Activated naive CD8-positive, alpha-beta T cell treated with anti-CD3 and anti-CD28 coated beads, Interleukin-2, amount 50 U/mL, for 24 hours (primary cell): Measurements from ENCODE around the gene TUBB.

Source experiments
- ATAC-seq: fragments of 150-1000 bp; cut with Tn5 transposase; one replicate; pipeline ENCODE4 v1.10.0; 2021
- DNase-seq: peaks from one replicate; pipeline ENCODE4 v3.0.0; 2021
- H3K27ac Mint-ChIP-seq: one replicate; pipeline ENCODE4 v1.8.0; 2021; ENCODE audit warnings: mild to moderate bottlenecking, mixed read lengths
- H3K27me3 Mint-ChIP-seq: one replicate; pipeline ENCODE4 v1.8.0; 2021; ENCODE audit warnings: mixed read lengths
- H3K36me3 Mint-ChIP-seq: one replicate; pipeline ENCODE4 v1.8.0; 2021; ENCODE audit warnings: low read depth, mixed read lengths
- H3K4me1 Mint-ChIP-seq: one replicate; pipeline ENCODE4 v1.8.0; 2021; ENCODE audit warnings: mixed read lengths
- H3K4me3 Mint-ChIP-seq: one replicate; pipeline ENCODE4 v1.8.0; 2021; ENCODE audit warnings: mild to moderate bottlenecking, moderate library complexity, mixed read lengths
- H3K9me3 Mint-ChIP-seq: one replicate; pipeline ENCODE4 v1.8.0; 2021; ENCODE audit warnings: mixed read lengths

TUBB gene

DNA sequence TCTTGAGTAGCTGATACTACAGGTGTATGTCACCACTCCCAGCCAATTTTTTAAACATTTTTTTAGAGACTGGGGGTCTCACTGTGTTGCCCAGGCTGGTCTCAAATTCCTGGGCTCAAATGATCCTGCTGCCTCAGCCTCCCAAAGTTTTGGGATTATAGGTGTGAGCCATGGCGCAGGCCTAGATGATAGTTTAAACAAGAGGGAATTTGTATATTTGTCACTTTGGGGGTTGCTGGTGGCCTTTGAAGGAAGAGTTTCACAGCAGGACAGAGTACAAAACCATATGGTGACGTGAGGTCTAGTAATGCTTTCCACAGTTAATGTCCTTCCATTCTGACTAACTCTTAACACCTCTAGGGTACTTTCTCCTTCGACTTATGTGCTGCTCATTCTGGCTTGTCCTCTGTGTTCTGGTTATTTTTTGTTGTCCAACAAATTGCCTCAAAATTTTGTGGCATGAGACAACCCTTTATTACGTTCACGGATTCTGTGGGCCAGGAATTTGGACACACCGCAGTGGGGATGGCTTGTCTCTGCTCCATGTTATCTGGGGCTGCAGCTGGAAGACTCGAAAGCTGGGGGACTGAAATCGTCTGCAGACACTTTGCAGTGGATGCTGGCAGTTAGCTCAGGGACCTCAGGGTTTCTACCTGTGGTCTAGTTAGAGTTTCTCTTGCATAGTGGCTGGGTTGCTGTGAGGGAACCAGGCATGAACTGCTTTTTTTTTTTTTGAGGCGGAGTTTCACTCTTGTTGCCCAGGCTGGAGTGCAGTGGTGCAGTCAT lies 47.2 kb downstream of the TUBB start:
- Mint-ChIP-seq H3K27me3 (no peaks in the 10 kb centered on the region), H3K27ac (peak overlapping the region; percentile 100), H3K4me3 (peak overlapping the region; percentile 73), H3K4me1 (peaks cover 92% of the 10 kb centered on the region), H3K9me3 (peaks cover 9% of the 10 kb centered on the region), H3K36me3 (peaks cover 4% of the 10 kb centered on the region)
- DNase-seq (no peak), ATAC-seq (peak; percentile 66)

DNA sequence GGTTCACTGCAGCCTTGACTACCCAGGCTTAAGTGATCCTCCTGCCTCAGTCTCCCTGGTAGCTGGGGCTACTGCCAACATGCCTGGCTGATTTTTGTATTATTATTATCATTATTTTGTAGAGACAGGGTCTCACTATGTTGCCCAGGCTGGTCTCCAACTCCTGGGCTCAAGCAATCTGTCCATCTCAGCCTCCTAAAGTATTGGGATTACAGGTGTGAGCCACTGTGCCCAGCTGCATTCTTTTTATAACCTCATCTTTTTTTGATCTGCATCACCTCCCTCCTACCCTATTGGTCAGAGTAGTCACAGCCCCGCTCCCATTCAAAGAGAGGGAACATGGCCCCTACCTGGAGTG lies 47.8 kb downstream of the TUBB start:
- Mint-ChIP-seq H3K4me3 (peak overlapping the region; percentile 73), H3K27ac (peak overlapping the region; percentile 100), H3K36me3 (peaks cover 9% of the 10 kb centered on the region), H3K4me1 (peaks cover 94% of the 10 kb centered on the region), H3K9me3 (peaks cover 11% of the 10 kb centered on the region), H3K27me3 (no peaks in the 10 kb centered on the region)
- ATAC-seq (no peak), DNase-seq (no peak)

DNA sequence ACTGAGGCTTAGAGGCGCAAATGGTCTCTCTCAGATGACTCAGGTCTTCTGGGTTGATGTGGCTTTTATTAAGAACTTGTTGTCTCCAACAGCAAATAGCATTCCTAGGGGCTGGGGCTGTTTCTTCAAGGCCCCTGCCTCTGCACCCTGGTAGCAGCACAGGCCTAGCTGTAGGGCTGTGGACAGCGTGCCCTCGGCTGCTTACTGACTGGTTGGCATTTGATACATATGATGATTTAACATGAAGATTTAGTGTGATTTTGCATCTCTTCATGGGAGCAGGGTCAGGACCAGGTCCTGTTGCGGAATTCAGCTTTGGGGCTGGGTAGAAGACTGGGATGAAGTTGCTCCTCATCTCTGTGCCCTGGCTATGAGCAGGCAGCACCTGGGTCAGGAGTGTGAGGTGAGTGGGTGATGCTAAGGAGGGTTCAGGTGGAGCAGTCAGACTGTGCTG lies 48.5 kb downstream of the TUBB start:
- peak; percentile 50 for ATAC-seq
- peaks cover 9% of the 10 kb centered on the region for H3K36me3 Mint-ChIP-seq
- peaks cover 89% of the 10 kb centered on the region for H3K4me1 Mint-ChIP-seq
- peak overlapping the region; percentile 73 for H3K4me3 Mint-ChIP-seq
- no peaks in the 10 kb centered on the region for H3K27me3 Mint-ChIP-seq
- H3K9me3 Mint-ChIP-seq = peaks cover 11% of the 10 kb centered on the region
- no peak for DNase-seq
- peak overlapping the region; percentile 100 for H3K27ac Mint-ChIP-seq

DNA sequence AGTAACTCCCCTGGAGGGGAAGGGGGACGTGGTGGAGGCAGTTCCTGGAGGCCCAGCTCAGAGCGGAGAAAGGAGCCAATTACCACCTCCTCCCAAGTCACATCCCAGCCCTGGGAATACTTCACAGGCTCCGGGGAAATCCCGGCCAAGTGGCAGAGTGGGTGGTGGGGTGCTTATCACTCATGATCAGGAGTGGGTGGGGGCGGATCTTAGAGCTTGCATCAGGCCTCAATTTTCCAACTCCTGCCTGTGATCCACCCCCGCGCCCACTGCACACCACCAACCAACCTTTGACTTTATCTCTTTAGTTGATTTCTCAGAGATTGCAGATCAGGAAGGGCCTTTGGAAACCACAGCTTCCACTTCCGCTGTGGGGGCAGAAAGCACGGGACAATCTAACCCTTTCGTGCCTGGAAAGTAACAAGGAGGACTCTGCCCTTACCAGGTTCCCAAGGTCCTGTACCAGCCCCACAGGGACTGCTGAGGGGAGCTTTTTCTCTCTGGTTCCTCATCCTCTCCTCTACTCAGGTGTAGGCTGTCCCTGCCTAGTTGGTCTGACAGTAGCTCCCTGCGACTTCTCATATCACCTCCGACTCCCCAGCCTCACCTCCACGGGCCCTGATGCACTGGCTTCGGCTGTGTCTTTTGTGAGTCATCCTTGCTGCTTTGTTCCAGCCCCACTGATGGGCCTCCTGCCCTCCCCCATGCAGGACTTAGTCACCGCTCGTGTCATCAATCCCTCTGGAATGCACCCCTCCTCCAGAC lies 49.1 kb downstream of the TUBB start:
- Mint-ChIP-seq H3K9me3 (peaks cover 10% of the 10 kb centered on the region), H3K4me3 (peak overlapping the region; percentile 73), H3K36me3 (peaks cover 8% of the 10 kb centered on the region), H3K27ac (peak overlapping the region; percentile 100), H3K27me3 (no peaks in the 10 kb centered on the region), H3K4me1 (peaks cover 87% of the 10 kb centered on the region)
- DNase-seq (peak; percentile 85), ATAC-seq (peak; percentile 66)

DNA sequence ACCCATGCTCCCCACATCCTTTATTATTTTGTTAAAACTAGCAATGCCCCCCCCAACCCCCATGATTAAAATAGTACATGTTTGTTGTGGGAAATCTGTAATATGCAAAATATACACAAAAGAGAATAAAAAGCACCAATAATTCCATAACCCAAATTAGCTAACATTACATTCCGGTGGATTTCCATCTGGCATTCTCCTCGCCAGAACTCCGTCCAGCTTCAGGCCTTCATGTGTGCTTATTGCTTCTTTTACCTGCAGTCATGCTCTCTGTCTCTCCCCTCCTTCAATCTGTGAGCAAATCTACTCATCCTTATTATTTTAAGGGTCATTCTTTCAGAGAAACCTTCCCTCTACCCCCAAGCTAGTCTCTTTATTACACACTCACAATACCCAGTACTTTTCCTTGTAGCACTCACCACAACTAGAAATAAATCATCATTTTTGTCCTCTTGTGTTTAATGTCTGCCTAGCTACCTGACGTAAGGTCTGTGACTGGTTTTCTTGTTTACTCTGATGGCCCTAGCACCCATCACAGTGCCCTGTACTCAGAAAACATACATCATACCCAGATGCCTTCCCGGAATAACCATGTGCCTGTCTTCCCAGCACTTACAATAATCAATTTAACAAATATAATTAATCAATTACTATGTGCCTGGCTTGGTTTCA lies 49.8 kb downstream of the TUBB start:
- H3K9me3 Mint-ChIP-seq = peaks cover 7% of the 10 kb centered on the region
- H3K36me3 Mint-ChIP-seq = peaks cover 7% of the 10 kb centered on the region
- DNase-seq = no peak
- H3K27me3 Mint-ChIP-seq = no peaks in the 10 kb centered on the region
- H3K4me3 Mint-ChIP-seq = peak overlapping the region; percentile 73
- peak; percentile 43 for ATAC-seq
- peaks cover 82% of the 10 kb centered on the region for H3K4me1 Mint-ChIP-seq
- peak overlapping the region; percentile 100 for H3K27ac Mint-ChIP-seq

DNA sequence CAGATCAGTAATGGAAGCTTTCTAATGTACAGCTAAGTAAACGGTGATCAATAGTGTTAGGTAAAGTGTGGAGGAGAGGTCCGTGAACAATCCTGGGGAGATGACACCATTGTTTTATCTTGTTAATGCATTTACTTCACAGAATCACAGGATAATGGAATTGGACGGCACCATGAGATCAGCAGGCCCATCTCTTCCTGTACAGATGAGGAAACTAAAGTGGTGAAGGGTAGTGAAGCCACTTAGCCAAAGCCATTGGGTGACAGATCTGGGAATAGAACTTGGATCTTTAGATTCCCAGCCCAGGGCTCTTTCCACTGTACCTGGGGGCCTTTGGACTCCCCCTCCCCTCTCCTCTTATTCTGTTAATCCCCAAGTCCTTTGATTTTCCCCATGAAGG lies 50.4 kb downstream of the TUBB start:
- H3K27me3 Mint-ChIP-seq = no peaks in the 10 kb centered on the region
- peak overlapping the region; percentile 73 for H3K4me3 Mint-ChIP-seq
- H3K36me3 Mint-ChIP-seq = peaks cover 7% of the 10 kb centered on the region
- H3K9me3 Mint-ChIP-seq = peaks cover 7% of the 10 kb centered on the region
- DNase-seq = no peak
- H3K4me1 Mint-ChIP-seq = peaks cover 80% of the 10 kb centered on the region
- peak overlapping the region; percentile 100 for H3K27ac Mint-ChIP-seq
- no peak for ATAC-seq

DNA sequence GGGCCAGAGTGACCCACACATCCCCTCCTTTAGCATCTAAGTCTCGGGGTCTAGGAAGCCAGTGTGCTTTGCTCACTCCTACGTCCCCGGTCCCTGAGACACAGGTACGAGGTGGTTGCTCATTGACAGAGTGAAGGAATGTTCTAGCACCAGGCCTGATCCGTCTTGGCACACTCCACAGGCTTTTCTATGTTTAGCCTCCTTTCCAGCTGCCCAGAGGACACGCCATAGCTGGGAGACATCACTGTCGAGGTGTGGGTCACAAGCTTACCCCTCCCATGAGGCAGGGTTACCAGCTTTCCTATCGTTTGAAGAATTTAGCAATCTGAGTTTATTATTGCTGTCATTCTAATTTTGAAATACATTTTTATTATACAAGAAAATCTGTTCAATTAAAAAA lies 54.5 kb downstream of the TUBB start:
- Mint-ChIP-seq H3K4me1 (peaks cover 65% of the 10 kb centered on the region), H3K36me3 (peaks cover 7% of the 10 kb centered on the region), H3K9me3 (peaks cover 7% of the 10 kb centered on the region), H3K27me3 (no peaks in the 10 kb centered on the region), H3K4me3 (no peak overlapping the region), H3K27ac (no peak overlapping the region)
- DNase-seq (no peak), ATAC-seq (no peak)
